GM13976 (cell line): Measurements from ENCODE around the gene LRMDA.

Experiments
- DNase-seq: peaks from one replicate; pipeline ENCODE4 v3.0.0; 2012; ENCODE audit warnings: low spot score
- in situ Hi-C: fragments of 300-500 bp; cut with MboI; formaldehyde crosslinking; loops from one replicate; pipeline ENCODE4 v1.12.0; 2022; ENCODE audit warnings: low sequenced_read_pairs, mixed read lengths, inconsistent platforms; ENCODE audit not compliant: unreplicated experiment
- TF ChIP-seq, protein P1 (sequence below): IDR thresholded peaks from 2 replicates; pipeline ENCODE4 v1.5.1; 2012; ENCODE audit warnings: borderline replicate concordance, mild to moderate bottlenecking; ENCODE audit not compliant: insufficient read depth; ENCODE audit errors: extremely low read depth, missing control alignments, control extremely low read depth

LRMDA gene

DNA sequence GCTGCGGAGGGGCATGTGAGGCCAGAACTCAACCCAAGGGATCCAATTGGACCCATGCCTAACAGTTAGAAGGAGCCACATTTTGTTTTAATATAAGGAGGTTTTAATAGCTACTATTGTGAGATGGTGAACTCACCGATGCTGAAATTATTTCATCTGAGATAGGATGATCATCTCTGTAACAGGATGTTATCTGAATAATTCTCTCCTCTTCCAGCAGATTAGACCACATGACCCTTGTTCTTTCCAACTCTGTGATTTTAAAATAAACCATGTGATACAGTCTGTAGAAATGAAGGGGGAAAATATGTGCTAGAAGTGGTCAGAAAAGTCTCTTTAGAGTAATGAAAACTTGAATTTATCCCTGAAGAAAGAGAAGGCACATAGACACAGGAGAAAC, 385.8 kb downstream of the LRMDA start:
- in situ Hi-C loops: no loop called here
- TF ChIP-seq, protein P1, sequence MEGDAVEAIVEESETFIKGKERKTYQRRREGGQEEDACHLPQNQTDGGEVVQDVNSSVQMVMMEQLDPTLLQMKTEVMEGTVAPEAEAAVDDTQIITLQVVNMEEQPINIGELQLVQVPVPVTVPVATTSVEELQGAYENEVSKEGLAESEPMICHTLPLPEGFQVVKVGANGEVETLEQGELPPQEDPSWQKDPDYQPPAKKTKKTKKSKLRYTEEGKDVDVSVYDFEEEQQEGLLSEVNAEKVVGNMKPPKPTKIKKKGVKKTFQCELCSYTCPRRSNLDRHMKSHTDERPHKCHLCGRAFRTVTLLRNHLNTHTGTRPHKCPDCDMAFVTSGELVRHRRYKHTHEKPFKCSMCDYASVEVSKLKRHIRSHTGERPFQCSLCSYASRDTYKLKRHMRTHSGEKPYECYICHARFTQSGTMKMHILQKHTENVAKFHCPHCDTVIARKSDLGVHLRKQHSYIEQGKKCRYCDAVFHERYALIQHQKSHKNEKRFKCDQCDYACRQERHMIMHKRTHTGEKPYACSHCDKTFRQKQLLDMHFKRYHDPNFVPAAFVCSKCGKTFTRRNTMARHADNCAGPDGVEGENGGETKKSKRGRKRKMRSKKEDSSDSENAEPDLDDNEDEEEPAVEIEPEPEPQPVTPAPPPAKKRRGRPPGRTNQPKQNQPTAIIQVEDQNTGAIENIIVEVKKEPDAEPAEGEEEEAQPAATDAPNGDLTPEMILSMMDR: no peak

DNA sequence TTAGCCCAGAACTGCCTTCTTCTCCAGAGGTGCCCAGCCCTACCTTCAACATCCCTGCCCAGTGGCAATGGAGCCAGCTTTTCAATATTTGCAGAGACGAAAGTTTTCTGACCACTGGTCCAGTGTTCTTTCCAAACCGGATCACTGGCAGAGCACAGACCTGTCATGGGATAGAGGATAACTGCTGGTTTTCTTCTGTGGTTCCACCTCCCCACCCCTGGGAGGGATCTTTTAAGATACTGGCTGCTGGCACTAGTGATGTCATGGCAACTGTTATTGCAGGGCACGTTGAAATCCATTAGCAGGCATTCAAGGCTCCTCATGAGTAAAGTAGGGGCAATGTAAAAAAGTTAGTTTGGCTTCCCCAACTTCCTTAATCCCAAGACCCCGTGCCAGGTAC, 387.1 kb downstream of the LRMDA start:
- DNase-seq: no peak

More for the DNA sequence above, 385.8 kb downstream of the LRMDA start:
- no peak for DNase-seq

DNA sequence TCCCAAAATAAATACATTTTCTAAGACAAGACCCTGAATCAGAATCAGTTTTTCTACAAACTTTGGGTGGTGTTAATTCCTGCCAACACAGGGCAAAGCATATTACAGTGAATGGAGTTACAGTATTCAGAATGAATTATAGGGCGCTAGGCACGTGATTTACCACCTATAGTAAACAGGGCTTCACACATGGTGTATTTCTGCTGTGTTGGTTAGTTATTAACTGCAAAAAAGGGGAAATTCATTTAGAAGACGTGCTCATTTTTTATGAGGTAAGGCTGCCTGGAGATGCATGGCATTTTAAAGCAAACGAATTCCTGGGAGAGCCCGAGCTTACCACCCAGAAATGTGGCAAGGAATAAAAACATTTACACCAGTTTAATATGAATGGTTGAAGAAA, 393.8 kb downstream of the LRMDA start:
- no peak for DNase-seq
- TF ChIP-seq, protein P1: no peak
- in situ Hi-C loops: no loop called here

More for the DNA sequence above, 387.1 kb downstream of the LRMDA start:
- in situ Hi-C loops: no loop called here
- TF ChIP-seq, protein P1: no peak

DNA sequence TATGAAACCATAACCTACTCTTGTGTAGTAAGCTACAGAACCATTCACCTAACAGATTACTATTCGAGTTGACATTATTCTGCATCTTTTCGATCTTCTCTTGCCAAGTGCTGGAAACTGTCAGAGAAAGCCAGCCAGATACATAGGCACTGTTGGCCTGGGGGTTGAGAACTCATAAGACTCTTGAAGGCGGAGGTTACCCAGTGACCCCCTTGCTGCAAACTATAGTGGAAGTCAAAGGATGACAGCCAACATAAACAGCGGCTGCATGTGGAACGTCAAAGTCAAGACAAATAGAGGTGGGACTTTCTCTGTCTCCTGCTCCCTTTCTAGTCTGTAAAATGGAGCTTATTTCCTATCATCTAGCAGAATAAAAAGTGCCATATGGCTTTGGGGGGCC, 394.2 kb downstream of the LRMDA start:
- in situ Hi-C loops: no loop called here
- DNase-seq: no peak
- TF ChIP-seq, protein P1: no peak

DNA sequence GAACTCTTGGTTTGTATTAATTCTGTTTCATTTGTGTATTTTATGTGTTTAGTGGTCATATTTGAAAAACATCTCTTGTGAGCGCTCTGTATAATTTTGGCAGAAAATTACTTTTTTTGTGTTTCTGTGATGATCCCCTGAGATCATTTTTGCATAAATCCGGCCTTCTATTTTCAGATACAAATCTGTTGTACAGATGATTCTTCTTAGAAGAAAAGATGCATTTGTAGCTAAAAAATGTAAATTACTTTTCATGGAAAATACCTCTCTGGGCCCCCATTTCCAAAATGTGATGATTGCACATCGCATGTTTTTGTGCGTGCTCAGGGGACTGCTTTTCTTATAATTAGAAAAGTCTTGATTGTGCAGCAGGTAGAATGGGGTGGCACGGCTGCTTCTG, 395.4 kb downstream of the LRMDA start:
- DNase-seq: no peak
- TF ChIP-seq, protein P1: no peak
- in situ Hi-C loops: no loop called here

DNA sequence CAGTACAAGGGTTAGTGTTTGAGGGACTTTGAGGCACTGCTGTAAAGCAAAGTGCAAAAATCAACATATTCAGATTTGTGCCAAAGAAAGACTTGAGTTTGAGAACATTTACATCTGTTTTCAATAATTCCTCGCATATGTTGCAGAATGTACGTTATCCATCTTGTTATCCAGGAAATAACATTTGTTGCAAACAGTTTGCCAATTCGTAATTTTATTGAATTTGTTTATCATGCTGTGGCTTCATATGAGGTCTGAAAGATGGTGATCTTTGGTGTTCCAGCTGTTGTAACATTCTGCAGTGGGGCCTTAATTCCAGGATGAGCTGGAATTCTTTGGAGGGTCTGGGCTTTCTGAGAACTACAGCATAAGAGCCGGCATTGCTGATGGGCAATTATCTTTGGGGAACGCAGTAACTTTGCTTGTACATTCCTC, 396.2 kb downstream of the LRMDA start:
- TF ChIP-seq, protein P1: no peak
- in situ Hi-C loops: no loop called here
- DNase-seq: no peak

DNA sequence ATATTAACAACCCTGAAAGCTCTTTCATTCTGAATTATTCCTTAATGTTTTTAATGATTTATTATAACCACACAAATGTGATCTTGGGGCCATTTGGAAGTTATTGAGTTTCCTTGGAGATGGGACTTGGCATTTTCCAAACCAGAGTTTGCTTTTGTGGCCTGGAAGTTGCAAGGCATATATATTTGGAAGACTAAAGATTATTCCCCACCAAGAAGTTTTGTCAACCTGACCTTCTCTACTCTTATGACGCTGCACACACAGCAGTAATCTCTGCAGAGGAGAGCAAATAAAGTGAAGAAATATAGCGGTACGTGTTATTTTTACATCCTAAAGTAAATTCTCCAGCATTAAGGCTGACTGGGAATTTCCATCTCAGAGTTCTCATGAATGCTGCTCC, 397.0 kb downstream of the LRMDA start:
- TF ChIP-seq, protein P1: no peak
- DNase-seq: no peak
- in situ Hi-C loops: no loop called here
